GM21423 (cell line): ENCODE measurements around the gene EIF2D.
A peak's percentile ranks its signal among the peaks of the same experiment; 100 is the strongest.
"Not testable (repeated sequence)": the region's sequence is repeated elsewhere in the genome, so short reads cannot be mapped to it uniquely, and the experiment has no call there.

Source experiments
- ATAC-seq: cut with Tn5 transposase; IDR thresholded peaks from one replicate; pipeline ENCODE4 v1.9.1; 2021; ENCODE audit warnings: mild to moderate bottlenecking, moderate library complexity; ENCODE audit not compliant: unreplicated experiment

Gene EIF2D

GRCh38 chr1:206612129-206612876 lies at the start of gene EIF2D:
Gene EIF2D, minus strand, starts transcription at chr1:206612465. Its CDS starts 123 bp downstream, at chr1:206612342.
- ATAC-seq, result peak; percentile 87

DNA sequence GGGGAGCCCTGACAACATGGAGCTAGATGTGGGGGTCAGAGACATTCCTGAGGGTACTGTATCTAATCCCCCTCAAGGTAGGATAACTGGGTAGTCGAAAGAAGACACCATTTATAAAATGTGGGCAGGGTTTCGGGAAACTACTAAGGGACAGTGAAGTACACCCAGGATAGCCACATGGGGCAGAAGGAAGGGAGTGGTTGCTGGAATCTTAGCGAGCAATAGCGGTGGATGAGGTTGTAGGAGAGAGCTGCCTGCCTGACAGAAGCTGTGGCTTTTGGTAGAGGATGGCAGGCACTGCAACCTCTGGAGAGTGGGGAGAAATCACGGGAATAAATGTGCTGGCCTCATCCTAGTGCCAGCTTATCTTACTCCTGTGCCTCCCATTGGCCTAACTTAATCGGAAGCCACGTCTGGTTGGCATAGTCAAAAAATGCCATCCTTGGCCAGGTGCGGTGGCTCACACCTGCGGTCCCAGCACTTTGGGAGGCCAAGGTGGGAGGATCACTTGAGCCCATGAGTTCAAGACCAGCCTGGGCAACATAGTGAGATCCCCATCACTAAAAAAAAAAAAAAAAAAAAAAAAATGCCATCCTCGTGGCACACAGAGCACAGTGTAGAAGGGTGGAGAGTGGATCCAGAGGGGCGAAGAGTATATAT lies 49.0 kb upstream of the EIF2D start:
- no peak for ATAC-seq

DNA sequence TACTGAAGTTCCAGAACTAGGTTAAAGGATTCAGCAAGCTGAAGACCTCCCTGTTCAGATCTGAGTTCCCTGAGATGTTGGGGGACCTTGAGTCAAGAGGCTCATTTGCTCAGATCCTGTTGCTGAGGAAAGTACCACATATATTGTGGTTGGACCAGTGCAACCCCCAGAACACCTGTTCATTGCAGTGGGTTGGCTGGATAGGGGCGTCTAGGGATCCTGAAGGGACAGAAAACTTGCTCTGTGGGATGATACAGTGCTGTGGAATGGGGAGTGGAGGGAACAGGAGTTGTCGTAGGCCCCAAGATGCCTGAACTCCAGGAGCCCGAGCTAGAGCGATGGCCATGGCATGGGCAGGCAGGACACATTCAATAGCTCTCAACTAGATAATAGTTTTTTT lies 47.9 kb upstream of the EIF2D start:
- ATAC-seq, result no peak

- no peak for ATAC-seq
Measured at GRCh38 chr1:206658981-206659273, 46.7 kb upstream of the EIF2D start.

- peak; percentile 43 for ATAC-seq
Measured at GRCh38 chr1:206658264-206658980, 46.2 kb upstream of the EIF2D start.

DNA sequence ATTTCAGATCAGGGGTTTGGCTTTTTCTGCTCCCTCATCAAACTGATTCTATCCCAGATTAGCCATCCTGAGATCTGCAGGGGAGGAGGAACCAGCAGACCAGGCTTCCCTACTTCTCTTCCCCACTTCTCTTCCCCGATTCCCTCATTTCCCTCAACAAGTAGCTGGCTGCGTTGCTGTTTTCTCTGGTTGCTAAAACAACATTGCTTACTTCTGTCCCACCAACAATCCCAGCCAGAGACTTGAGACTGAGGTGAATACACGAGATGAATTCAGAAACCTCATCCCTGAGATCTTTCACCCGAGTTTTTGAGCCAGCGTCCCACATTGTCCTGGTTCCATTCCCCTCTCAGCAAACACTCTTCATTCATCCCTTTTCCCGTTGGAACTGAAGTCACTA lies 45.5 kb upstream of the EIF2D start:
- no peak for ATAC-seq

GRCh38 chr1:206656936-206657335 lies 44.7 kb upstream of the EIF2D start:
- ATAC-seq, result no peak

DNA sequence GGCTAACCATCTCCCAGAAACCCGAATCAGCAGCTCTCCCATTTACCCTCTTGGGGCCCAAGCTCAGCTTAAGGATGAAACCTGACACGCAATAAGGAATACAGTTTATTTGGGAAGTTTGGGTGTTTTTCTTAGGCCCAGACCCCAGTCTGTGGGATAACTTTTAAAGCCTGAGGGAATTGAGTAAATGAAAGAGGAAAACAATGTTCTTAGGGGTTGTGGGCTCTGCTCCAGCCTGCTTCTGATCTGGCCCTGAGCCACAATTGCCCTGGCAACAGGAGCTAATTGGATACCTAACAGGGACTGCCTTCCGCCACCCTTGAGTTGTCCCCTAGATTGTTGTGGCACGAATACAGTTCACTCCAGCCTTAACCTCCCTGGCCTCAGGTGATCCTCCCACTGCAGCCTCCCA lies 43.2 kb upstream of the EIF2D start:
- no peak for ATAC-seq

DNA sequence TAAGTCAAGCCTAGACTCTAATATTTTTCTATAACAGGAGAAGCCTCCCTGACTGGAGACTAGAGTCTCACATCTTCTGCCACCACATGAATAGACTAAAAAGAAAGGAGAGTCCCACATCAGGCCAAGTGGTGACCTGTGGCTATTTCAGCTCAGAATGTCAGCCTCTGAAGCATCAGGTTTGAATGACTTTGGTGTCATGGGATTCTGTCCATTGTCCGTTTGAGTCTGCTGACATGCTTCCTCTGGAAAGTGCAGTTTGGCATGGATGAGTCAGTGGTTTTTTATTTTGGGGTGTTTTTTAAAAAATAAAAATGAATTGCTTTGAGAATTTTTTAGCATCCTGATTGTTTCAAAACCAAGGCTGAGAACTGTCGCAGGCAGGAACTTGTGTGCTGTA lies 42.6 kb upstream of the EIF2D start:
- ATAC-seq, result no peak

GRCh38 chr1:206653715-206654459 lies 41.6 kb upstream of the EIF2D start:
- ATAC-seq, result no peak

DNA sequence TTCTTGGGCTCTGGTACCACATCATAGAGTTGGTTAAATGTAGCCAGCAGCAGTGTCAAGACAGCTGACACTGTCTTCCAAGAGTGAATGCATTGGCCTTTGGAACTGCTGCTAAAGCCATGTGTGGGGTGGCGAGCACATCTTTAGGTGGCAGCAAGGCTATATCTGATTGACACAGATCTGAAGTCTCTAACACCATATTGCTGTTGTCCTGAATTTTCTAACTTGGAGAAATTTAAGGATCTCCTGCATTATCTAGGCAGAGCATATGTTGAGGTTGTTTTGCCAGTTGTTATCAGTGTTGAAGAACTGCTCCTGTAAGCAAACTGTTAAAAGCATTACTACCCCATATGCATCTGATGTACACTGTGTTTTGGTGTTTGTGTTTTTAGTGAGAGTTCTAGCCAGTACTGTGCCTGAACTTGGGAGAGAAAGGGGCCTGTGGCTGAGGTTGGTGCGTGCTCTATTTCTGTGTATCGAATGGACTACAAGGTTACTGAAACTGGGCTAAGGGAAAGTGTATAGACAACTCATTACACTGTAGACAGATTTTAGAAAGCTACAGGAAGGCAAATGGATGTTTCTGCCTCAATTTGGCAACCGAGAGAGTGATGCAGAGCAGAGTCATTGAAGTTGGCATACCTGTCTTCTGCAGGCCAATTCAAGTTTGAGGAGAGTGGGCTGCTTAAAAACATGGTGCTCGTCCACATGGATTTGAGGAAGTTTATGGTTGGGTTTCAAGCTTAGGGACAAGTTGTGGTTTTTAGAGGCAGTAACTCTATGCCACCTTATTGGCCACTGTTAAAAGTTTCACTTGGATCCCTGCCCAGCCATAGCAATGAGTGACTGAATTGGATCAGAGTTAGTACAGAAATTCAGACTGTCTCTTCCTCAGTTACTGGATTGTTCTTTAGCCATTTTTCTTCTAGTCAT lies 40.0 kb upstream of the EIF2D start:
- no peak for ATAC-seq

GRCh38 chr1:206651014-206651413 lies 38.7 kb upstream of the EIF2D start:
- no peak for ATAC-seq

DNA sequence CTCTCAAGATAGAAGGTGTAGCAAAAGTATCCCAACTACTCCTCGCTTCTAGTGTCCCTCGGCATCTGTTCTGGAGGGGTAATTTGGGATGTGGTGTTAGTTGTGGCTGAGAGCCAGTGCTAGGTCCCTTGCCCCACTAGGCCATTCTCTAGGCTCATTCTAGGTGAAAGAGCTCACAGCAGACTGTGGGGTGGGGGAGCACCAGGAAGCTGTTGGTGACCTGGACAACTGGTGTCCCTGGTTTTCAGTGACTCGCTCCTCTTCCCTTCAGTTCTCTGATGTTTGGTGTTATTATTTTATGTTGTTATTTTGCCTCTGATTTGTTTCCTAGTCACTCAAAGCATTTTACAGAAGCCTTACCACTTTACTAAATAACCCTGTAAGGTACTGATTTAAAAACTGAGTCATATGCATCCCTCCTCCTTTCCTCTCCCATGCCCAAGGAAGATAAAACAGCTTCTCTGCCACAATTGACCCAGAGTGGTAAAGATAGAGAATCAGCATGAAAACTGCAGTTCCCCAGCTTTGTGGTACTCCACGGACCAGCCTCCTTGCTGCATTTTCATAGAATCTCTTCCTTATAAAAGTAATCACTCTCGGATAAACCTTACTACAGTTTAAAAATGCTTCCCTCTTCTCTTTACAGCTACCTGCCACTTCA lies 37.1 kb upstream of the EIF2D start:
- no peak for ATAC-seq

- no peak for ATAC-seq
Measured at GRCh38 chr1:206647224-206647623, 35.0 kb upstream of the EIF2D start.

DNA sequence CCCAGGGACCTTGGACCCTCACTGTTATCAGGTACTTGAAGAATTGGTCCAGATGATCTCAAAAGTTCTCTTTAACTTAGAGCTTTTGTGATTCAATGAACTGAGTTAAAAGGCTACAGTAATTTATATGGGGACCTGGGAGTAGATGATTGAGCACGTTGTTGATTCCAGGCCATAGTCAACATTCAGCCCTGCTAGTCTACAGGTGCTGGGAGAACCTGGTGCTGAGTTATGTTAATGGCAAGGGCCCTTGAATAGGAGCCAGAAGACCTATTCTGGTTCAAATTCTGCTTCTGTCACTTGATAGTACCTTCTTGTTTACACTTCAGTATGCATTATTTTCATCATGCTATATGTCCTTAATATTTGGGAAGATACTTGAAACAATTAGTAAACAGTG lies 34.2 kb upstream of the EIF2D start:
- no peak for ATAC-seq

DNA sequence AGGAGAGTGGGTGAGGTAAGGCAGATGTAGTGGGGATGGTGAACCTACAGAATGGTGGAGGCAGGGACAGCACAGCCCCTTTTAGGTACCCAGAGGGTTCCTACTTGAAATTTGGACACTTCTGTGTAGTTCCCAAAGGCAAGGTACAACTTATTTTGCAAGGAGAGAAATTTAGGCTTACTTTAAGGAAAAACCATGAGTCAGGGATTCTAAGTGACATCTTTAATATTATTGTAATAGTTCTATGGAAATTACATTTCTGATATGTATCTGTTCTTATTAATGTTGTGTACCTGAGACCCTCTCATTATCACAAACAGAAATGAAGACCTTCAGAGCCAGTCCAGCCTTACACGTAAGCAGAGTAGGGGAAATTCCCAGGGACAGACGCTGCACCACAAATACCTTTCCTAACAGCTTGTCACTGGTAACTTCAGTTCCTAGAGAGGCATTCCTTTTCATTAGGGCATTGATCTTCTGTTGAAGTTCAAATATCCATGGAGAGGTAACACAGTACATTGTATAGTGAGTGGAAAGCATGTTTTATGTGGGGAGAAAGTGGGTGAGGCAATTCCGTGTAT lies 30.9 kb upstream of the EIF2D start:
- no peak for ATAC-seq

DNA sequence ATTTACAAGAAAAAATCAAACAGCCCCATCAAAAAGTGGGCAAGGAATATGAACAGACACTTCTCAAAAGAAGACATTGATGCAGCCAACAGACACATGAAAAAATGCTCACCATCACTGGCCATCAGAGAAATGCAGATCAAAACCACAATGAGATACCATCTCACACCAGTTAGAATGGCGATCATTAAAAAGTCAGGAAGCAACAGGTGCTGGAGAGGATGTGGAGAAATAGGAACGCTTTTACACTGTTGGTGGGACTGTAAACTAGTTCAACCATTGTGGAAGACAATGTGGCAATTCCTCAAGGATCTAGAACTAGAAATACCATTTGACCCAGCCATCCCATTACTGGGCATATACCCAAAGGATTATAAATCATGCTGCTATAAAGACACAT lies 29.8 kb upstream of the EIF2D start:
- ATAC-seq, result not testable (repeated sequence)

DNA sequence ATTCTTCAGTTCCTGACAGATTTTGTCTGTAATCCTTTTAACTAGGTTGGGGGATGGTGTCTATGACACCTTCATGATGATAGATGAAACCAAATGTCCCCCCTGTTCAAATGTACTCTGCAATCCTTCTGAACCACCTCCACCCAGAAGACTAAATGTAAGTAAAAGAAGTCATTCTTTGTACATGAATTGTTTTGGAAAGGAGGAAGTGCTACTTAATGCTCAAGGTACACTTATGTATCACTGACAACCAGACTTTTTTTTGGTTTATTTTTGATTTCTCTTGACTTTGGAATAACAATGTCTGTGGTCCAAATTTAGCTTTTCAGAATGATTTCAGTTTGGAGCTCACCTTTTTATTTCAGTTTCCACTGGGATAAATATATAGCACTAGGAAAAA lies 25.3 kb upstream of the EIF2D start:
- ATAC-seq, result no peak

DNA sequence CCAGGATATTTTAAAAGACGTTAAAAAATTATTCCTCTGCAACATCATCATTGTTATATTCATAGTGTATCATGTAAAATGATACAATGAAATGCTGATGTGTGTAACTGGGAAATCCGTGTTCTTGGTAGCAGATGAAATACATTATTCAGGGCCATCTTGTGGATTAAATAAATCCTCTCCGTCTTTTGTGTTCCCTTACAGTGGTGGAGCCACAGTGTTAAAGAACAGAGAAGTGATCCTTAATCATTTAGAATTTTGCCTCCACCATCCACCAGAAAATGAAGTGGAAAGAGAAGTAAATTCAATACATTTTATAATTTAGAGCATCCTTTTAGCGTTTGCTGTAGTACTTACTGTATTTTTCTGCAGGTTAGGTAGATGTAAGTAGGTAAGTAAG lies 24.4 kb upstream of the EIF2D start:
- ATAC-seq, result no peak

DNA sequence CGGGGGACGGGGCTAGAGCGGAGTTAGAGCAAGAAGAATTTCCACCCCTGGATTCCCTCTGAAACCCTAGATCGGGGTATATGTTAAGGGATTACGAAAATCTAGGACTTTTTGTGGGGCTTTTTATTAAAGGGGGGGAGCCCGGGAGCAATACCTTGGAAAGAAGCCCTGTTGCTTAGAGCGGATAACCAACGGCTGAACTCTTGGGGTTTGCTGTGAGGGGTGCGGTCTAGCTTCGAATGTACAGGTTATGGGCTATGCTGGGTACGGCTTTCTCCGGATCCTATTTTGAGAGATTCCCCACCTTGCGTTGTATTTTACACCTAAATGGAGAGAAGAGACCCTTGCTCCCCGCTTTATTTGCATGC lies 23.7 kb upstream of the EIF2D start:
- ATAC-seq, result no peak
